HG03097 (cell line): ENCODE data around the gene B3GNT7.

Source experiments
- ATAC-seq: cut with Tn5 transposase; IDR thresholded peaks from one replicate; pipeline ENCODE4 v1.9.1; 2021; ENCODE audit not compliant: unreplicated experiment, low FRiP score

B3GNT7 gene

DNA sequence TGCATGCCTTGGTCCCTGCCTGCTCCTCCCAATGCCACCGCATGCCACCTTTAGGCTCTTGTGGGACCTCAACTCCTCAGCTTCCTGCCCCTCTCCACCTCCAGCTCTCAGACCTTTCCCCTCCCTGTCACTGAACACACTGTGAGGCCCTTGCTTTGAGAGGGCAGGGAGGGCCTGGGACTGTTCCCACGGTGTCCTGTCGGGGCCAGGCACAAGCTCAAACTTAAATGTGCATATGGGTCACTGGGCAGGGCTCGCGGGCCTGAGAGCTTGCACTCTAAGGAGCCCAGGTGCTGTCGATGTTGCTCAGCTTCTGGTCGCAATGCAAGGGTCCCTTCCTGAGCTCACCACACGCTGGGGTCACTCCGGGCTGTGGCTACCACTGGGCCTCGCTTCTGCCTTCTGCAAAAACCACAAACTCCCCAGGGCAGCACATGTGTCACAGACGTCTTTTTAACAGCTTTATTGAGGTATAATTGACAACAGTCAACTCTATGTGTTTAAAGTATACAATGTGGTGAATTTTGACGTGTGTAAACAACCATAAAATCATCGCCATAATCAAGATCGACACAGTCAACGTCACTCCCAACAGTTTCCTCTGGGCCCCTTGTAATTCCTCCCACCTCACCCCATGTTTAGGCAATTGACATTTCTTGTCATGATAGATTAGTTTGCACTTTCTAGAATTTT is 11.9 kb upstream of the B3GNT7 start:
- no peak for ATAC-seq

DNA sequence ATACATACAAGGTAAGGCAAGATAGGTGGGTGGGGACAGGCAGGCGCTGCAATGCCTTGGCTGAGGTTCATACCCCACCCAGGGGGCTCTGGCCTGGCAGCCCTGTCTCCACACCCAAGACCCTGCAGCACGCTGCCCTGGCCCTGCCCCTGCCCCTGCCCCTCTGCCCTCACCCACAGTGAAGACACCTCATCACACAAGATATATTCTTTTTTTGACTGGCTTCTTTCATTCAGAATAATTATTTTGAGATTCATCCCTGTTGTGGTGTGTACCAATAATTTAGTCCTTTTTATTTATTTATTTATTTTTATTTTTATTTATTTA is 11.4 kb upstream of the B3GNT7 start:
- no peak for ATAC-seq

DNA sequence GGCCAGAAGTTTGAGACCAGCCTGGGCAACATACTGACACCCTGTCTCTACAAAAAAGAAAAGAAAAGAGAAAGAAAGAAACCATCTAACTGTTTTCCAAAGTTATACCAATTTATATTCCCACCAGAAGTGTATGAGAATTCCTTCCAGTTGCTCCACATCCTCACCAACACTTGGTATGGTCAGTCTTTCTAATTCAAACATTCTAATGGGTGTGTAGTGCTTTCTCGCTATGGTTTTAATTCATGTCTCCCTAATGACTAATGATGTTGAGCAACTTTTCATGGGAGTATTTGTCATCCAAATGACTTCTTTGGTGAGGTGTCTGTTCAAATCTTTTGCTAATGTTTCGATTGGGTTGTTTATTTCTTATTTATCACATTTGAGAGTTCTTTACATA is 10.5 kb upstream of the B3GNT7 start:
- ATAC-seq = no peak

- no peak for ATAC-seq
These were observed 10.1 kb upstream of the B3GNT7 start for GRCh38 chr2:231385429-231385828.

- ATAC-seq = no peak
These were observed 9.1 kb upstream of the B3GNT7 start for GRCh38 chr2:231386446-231386845.

DNA sequence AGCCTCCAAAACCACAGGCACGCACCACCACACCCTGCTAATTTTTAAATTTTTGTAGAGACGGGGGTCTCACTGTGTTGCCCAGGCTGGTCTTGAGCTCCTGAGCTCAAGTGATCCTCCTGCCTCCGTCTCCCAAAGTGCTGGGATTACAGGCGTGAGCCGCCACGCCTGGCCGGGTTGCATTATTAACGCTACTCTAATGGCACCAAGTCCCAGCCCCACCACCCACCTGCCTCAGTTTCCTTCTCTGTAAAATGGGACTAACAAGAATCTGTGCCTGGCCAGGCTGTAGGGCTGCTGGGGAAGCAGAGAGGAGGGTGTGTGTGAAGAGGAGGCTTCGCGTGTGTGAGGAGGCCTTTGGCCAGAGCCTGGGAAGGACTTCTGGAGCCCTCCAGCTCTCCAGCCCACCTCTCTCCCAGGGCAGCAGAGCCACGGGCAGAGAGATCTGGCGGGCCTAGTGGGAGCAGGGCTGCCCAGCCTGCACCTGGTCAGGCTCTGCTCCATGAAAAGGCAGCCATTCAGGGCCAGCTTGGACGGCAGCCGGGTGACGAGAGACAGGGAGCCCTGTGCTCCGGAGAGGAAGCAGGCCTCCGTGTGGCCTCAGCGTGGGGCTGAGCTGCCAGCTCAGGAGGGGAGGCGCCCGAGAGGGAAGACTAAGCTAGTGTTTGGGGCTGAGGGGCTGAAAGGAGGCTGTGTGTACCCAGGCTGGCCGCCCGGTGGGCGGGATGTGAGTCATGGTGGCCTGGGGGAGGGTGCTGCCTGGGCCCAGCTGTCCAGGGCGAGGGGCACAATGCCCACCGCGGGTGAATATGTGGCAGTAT is 7.4 kb upstream of the B3GNT7 start:
- no peak for ATAC-seq

DNA sequence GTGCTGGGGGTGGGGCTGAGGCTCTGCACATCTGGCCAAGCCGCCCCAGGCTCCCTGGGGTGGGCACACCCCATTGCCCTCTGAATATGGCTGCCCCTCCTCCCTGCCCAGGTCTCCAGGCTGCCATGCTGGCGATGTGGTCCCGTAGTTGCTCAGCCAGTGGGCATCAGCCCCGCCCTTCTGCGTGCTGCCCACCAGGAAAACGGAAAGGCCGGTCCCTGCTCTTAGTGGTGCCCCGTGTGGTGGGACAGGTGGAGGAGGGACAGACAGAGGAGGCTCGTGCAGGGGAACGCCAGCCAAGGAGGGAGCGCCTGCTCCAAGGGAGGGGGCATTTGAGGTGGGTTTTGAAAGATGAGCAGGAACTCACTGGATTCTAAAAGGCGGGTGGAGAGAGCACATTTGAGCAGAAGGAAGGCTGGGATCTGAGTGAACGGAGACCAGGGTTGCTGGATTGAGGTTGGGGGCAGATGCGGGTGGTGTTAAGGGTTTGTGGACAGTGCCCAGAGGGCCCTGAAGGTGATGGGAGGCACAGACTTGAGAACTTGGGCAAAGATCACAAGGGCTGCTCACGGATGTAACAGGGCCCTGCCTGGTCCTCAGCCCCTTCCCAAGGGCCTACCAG is 6.7 kb upstream of the B3GNT7 start:
- no peak for ATAC-seq

- no peak for ATAC-seq
These were observed 4.8 kb upstream of the B3GNT7 start for GRCh38 chr2:231390667-231391066.

DNA sequence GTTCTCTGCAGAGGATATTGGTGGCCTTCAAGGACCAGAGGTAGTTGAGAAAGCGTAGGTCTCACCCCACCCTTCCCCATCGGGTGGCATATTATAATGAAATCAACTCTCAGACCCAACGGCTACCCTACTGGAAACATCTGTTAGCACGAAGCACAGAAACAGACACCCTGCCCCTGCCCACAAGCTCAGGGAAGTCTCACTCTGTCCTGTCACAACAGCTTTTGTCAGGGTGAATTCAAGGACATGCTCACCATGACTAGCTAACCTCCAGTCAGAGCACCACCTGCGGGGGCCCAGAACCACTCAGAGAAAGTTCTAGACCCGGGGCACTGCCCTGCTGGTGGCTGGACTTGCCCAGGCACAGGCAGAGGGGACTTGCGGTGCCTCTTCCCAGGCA is 3.5 kb upstream of the B3GNT7 start:
- no peak for ATAC-seq

DNA sequence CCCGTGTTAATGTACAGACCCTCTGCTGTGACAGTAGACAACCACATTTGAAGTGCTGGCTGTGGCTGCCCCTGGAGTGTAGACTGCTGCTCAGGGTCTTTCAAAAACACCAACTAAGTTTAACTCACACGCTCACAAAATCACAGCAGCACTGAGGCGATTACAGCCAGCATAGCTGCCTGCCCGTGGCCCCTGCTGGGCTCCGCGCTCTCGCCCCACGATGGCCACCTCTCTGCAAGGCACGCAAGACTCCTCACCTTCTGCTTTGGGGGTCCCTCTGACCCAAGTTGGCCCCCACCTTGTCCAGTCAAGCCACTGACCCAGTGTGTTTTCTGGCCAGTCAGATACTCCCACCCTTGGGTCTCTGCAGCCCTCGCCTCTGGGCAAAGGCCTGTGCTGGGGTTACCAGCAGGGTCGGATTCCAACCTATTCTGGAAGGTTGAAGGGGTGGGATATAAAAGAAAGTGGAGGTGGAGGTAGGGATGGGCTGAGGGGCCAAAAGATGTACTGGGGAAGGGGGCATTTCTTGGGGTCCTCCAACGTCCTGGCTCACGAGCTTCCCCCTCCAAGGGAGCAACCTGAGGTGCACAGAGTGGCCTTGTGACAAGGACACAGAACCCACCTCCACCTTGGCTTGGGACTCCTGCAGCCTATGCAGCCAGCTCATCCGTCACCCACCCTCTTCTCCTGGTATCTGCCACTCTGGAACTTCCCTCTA is 2.9 kb upstream of the B3GNT7 start:
- ATAC-seq = no peak

GRCh38 chr2:231393149-231394131 is 2.1 kb upstream of the B3GNT7 start:
- peak; percentile 38 for ATAC-seq

- ATAC-seq = peak; percentile 45
These were observed 1.0 kb upstream of the B3GNT7 start for GRCh38 chr2:231394211-231395141.

DNA sequence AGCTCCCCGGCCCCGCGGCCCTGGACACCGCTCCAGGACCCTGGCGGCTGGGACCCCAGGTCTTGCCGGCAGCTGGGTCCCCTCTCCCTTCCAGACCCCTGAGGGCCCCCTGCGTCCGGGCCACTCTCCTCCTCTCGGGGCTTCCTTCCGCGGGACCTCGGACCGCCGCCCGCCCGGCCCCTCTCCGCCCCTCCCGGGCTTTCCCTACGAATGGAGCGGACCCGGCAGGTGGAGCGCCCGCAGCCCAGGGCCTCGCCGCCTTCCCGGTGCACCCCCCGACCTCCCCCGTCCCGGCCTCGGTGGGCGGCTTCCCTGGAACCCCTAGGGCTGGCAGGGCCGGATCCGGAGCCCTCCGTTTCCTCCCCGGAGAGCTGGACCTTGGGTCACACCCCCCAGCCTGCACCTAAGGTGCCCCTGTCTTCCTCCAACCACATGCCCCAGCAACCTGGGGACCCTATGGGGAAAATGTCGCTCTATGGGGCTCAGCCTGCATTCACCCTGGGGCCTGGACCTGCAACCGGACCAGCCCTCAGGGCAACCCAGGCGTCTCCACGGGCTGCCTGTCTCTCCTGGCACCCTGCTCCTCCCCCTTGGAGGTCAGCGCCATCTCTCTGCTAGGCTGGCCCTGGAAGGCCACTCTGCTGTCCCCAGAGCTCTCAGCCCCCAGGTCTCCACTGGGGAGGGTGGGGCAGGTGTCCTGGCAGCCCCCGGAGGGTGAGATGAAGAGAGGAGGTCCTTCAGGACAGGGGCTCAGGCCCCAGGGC is 730 bp downstream of the B3GNT7 start:
- no peak for ATAC-seq

DNA sequence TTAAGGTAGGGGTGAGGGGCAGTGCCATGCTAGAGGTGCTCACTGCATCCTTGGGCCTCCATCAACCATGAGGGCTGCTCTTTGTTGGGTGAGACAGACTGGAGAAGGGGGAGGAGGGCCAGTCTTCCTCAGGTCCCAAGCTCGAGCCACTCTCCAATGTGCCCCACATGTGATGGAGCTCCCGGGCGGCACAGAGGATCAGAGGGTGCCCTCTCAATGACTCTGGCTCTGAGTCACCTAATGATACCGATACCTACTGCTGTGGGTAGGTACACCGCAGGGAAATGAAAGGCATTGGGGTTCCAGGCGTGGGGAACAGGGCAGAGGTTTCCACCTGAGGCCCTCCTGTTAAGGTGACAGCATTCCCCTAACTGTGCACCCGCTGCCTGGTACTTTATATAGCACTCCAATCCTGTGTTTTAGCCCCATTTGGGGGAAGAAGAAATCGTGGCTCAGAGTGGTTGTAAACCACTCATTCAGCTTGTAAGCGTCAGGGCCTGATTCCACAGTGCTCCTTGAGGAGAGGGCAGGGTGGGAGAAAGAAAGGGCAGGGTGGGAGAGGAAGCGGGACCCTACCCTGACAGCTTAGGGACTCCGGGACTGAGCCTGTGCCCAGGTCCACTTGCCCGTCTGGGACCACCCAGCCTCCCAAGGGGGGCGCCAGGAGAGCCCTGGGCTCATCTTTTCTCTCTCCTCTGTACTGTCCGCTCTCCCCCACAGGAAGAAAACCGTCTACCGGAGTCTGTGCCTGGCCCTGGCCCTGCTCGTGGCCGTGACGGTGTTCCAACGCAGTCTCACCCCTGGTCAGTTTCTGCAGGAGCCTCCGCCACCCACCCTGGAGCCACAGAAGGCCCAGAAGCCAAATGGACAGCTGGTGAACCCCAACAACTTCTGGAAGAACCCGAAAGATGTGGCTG is 1.8 kb downstream of the B3GNT7 start:
- no peak for ATAC-seq

DNA sequence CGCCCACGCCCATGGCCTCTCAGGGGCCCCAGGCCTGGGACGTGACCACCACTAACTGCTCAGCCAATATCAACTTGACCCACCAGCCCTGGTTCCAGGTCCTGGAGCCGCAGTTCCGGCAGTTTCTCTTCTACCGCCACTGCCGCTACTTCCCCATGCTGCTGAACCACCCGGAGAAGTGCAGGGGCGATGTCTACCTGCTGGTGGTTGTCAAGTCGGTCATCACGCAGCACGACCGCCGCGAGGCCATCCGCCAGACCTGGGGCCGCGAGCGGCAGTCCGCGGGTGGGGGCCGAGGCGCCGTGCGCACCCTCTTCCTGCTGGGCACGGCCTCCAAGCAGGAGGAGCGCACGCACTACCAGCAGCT is 2.4 kb downstream of the B3GNT7 start:
- ATAC-seq = no peak

DNA sequence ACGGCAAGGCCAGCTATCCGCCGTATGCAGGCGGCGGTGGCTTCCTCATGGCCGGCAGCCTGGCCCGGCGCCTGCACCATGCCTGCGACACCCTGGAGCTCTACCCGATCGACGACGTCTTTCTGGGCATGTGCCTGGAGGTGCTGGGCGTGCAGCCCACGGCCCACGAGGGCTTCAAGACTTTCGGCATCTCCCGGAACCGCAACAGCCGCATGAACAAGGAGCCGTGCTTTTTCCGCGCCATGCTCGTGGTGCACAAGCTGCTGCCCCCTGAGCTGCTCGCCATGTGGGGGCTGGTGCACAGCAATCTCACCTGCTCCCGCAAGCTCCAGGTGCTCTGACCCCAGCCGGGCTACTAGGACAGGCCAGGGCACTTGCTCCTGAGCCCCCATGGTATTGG is 3.1 kb downstream of the B3GNT7 start:
- no peak for ATAC-seq
